RWPE2 (cell line): ENCODE data around the gene CDC123.

Experiments
- ATAC-seq: fragments of 200-7000 bp; cut with Tn5 transposase; 3 replicates; pipeline ENCODE4 v1.9.1; 2021; ENCODE audit warnings: low read depth
- DNase-seq: peaks from one replicate; pipeline ENCODE4 v3.0.0-alpha.2; 2020; ENCODE audit warnings: low spot score
- H3K27ac ChIP-seq: fragments of 450-650 bp; 2 replicates; pipeline ENCODE4 v1.5.1; 2017; ENCODE audit warnings: mild to moderate bottlenecking; ENCODE audit not compliant: poor library complexity, severe bottlenecking
- H3K27me3 ChIP-seq: fragments of 250-450 bp; sonication (Bioruptor Pico); 2 replicates; pipeline ENCODE4 v1.5.1; 2021; ENCODE audit warnings: mild to moderate bottlenecking, moderate library complexity; ENCODE audit not compliant: insufficient read depth, poor library complexity, severe bottlenecking
- H3K36me3 ChIP-seq: fragments of 250-450 bp; sonication (Bioruptor Pico); 2 replicates; pipeline ENCODE4 v1.5.1; 2020; ENCODE audit warnings: low read depth, mild to moderate bottlenecking, moderate library complexity
- H3K4me1 ChIP-seq: fragments of 250-450 bp; sonication (Bioruptor Pico); 2 replicates; pipeline ENCODE4 v1.5.1; 2021; ENCODE audit warnings: mild to moderate bottlenecking, moderate library complexity; ENCODE audit not compliant: insufficient read depth, poor library complexity, severe bottlenecking
- H3K4me3 ChIP-seq: fragments of 250-450 bp; sonication (Bioruptor Pico); 2 replicates; pipeline ENCODE4 v1.5.1; 2021; ENCODE audit warnings: mild to moderate bottlenecking, moderate library complexity; ENCODE audit not compliant: severe bottlenecking
- H3K9me3 ChIP-seq: fragments of 250-450 bp; sonication (Bioruptor Pico); 2 replicates; pipeline ENCODE4 v1.5.1; 2021; ENCODE audit warnings: mild to moderate bottlenecking, moderate library complexity; ENCODE audit not compliant: severe bottlenecking
- TF ChIP-seq, protein P1 (sequence below): fragments of 450-650 bp; IDR thresholded peaks from one replicate; pipeline ENCODE4 v1.5.1; 2017; ENCODE audit warnings: mild to moderate bottlenecking, moderate library complexity; ENCODE audit not compliant: poor library complexity, severe bottlenecking

The CDC123 gene

DNA sequence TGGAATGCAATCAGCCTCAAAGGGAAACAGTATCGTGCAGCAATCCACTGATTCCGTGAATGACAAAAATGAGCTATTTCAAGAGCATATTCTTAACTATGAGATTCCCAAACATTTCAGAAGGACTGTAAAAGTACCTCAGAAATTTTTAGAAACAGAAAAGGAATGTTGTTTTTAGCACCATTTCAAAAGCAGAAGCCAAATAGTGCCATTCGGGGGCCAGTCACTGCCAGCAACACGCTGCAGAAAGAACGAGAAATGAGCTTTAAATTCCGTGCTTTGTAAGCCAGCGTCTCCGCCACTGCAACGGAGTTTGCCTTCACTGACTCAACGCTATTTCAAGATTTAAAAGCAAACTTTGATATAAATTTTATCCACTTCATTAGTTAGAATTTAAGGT lies 6.6 kb upstream of the CDC123 start:
- ATAC-seq = no peak
- TF ChIP-seq, protein P1, sequence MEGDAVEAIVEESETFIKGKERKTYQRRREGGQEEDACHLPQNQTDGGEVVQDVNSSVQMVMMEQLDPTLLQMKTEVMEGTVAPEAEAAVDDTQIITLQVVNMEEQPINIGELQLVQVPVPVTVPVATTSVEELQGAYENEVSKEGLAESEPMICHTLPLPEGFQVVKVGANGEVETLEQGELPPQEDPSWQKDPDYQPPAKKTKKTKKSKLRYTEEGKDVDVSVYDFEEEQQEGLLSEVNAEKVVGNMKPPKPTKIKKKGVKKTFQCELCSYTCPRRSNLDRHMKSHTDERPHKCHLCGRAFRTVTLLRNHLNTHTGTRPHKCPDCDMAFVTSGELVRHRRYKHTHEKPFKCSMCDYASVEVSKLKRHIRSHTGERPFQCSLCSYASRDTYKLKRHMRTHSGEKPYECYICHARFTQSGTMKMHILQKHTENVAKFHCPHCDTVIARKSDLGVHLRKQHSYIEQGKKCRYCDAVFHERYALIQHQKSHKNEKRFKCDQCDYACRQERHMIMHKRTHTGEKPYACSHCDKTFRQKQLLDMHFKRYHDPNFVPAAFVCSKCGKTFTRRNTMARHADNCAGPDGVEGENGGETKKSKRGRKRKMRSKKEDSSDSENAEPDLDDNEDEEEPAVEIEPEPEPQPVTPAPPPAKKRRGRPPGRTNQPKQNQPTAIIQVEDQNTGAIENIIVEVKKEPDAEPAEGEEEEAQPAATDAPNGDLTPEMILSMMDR = no peak

DNA sequence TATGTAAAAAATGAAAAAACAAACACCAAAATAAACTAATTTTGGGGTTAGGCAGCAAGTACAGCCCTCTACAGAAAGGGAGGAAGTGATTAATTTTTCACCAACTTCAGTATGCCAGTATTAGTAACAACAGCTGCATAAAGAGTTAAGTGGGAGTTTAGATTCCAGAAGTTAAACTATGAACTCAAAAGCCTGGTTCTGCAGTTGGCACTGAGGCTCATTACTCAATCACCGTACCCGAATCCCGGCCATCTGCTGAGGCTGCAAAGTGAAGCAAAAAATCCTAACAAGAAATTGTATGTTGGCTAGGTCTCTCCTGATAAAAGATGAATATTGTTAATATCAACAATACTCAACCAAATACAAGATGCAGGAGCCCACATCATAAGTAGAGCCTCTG lies 4.3 kb upstream of the CDC123 start:
- no peak for ATAC-seq

More for the DNA sequence above, 6.6 kb upstream of the CDC123 start:
- H3K4me3 ChIP-seq = no peak overlapping the region
- peaks cover 14% of the 10 kb centered on the region for H3K4me1 ChIP-seq
- no peaks in the 10 kb centered on the region for H3K27me3 ChIP-seq
- no peak for DNase-seq
- H3K36me3 ChIP-seq = peaks cover 53% of the 10 kb centered on the region
- no peaks in the 10 kb centered on the region for H3K9me3 ChIP-seq
- H3K27ac ChIP-seq = no peak overlapping the region

DNA sequence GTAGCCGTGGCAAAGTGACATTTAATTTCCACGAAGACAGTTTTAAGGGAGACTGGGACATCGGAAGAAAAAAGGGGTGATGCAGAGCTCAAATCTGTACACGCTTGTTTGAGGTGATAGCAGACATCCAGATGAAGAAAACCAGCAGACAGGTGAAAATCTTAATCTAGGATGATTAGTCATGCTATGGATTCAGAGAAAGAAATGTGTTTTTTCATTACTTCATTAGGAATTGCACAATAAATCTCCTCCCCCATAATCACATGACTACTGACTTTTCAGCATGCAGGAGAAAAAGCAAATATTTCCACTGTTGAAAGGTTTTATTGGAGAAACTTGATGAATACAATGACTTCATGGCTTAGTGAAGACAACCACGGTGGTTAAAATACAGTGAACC lies 2.8 kb upstream of the CDC123 start:
- no peak overlapping the region for H3K4me3 ChIP-seq
- H3K36me3 ChIP-seq = peaks cover 23% of the 10 kb centered on the region
- ATAC-seq = no peak
- DNase-seq = no peak
- TF ChIP-seq, protein P1 = no peak
- H3K27me3 ChIP-seq = no peaks in the 10 kb centered on the region
- no peaks in the 10 kb centered on the region for H3K9me3 ChIP-seq
- H3K4me1 ChIP-seq = peaks cover 18% of the 10 kb centered on the region
- H3K27ac ChIP-seq = no peak overlapping the region

More for the DNA sequence above, 4.3 kb upstream of the CDC123 start:
- no peaks in the 10 kb centered on the region for H3K9me3 ChIP-seq
- no peak overlapping the region for H3K27ac ChIP-seq
- TF ChIP-seq, protein P1 = no peak
- peaks cover 15% of the 10 kb centered on the region for H3K4me1 ChIP-seq
- H3K4me3 ChIP-seq = no peak overlapping the region
- DNase-seq = no peak
- peaks cover 34% of the 10 kb centered on the region for H3K36me3 ChIP-seq
- no peaks in the 10 kb centered on the region for H3K27me3 ChIP-seq

DNA sequence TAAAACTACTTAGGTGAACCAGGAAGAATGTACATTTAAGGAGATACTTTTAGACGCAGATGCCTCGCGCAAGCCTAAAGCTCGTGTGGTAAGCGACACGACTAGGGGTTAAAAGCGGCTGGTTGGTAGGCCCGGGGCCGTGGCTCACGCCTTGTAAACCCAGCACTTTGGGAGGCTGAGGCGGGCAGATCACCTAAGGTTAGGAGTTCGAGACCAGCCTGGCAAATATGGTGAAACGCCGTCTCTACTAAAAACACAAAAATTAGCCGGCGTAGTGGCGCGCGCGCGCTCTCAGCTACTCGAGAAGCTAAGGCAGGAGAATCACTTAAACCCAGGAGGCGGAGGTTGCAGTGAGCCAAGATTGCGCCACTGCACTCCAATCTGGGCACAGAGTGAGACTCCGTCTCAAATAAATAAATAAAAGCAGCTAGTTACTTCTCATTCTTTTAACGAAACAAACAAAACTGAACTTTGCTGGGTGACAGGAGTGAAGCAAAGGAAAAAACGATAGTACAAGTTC lies 1.2 kb upstream of the CDC123 start:
- Histone ChIP-seq H3K27me3 (no peaks in the 10 kb centered on the region), H3K4me1 (peaks cover 18% of the 10 kb centered on the region), H3K27ac (peak overlapping the region; percentile 69), H3K9me3 (no peaks in the 10 kb centered on the region), H3K36me3 (peaks cover 38% of the 10 kb centered on the region), H3K4me3 (peak overlapping the region; percentile 93)
- ATAC-seq = no peak
- TF ChIP-seq, protein P1 = no peak
- no peak for DNase-seq

DNA sequence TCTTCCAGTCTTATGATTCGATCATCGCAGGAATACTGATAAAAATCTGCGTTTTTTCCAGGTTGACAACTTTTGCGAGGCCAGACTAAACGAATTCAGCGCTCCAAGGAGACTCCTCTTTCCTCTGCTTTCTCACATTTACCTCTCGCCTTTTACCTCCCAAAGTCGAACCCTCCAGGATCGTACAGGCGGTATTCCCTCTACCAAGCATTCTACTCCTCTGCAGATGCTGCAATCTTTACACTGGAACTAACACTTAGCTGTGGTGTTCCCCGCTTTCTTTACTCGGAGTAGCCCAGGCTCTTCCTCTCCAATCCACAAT lies 746 bp upstream of the CDC123 start:
- ATAC-seq = peak; percentile 28
- Histone ChIP-seq H3K27me3 (no peaks in the 10 kb centered on the region), H3K4me1 (peaks cover 18% of the 10 kb centered on the region)

More for the DNA sequence above, 746 bp upstream of the CDC123 start:
- no peaks in the 10 kb centered on the region for H3K9me3 ChIP-seq
- TF ChIP-seq, protein P1 = no peak
- peak overlapping the region; percentile 93 for H3K4me3 ChIP-seq
- H3K36me3 ChIP-seq = peaks cover 40% of the 10 kb centered on the region
- DNase-seq = no peak
- peak overlapping the region; percentile 69 for H3K27ac ChIP-seq
